HCT116 (cell line): ENCODE data around the gene NBPF12. TPM values are rescaled to one million over a fixed set of nuclear protein-coding genes. Genes with fewer than 3 reads are reported as not detected.
"Not testable (repeated sequence)": the region's sequence is repeated elsewhere in the genome, so short reads cannot be mapped to it uniquely, and the experiment has no call there.

Source experiments
- ATAC-seq: fragments of 200-7000 bp; cut with Tn5 transposase; 2 replicates; pipeline ENCODE4 v1.9.1; 2020; ENCODE audit warnings: mild to moderate bottlenecking, moderate library complexity
- BruUV-seq: library from RNA; stranded (reverse); fragments of 400-500 nt; replicated peaks from 2 replicates; lab custom pipeline; 2021; lab: Mats Ljungman, UMichigan
- CTCF ChIA-PET: fragments of 300-600 bp; sonication (Branson Sonifier 250); formaldehyde crosslinking; loops from one replicate; lab custom pipeline; 2021; ENCODE audit warnings: antibody characterized with exemption; lab: Charles Lee
- POLR2A ChIA-PET: fragments of 300-600, 350-600 bp; sonication (Branson Sonifier 250); formaldehyde crosslinking; loops from one replicate; lab custom pipeline; 2021; ENCODE audit warnings: antibody characterized with exemption; lab: Charles Lee
- RAD21 ChIA-PET, 2 experiments: fragments of 300-600 bp; sonication (Branson Sonifier 250); formaldehyde crosslinking; loops; one replicate each; lab custom pipeline; 2023; ENCODE audit warnings: low total read pairs in 2 of 2; ENCODE audit not compliant: uncharacterized antibody in 2 of 2, unreplicated experiment in 2 of 2, low non-redundant PET in 1 of 2; lab: Charles Lee
- DNase-seq: peaks from one replicate; pipeline ENCODE4 v3.0.0-alpha.2; 2010; ENCODE audit warnings: low read depth, low spot score
- H2AFZ ChIP-seq: fragments of 200-600 bp; shearing (Covaris generic), sonication (generic); 2 replicates; pipeline ENCODE4 v1.6.1; 2017; ENCODE audit warnings: low read depth, mixed run types, mixed read lengths, antibody characterized with exemption, low read length; ENCODE audit not compliant: poor library complexity, severe bottlenecking
- H3K27ac ChIP-seq: 2 replicates; pipeline ENCODE4 v1.5.1; 2012; ENCODE audit warnings: low read depth, low read length
- H3K27me3 ChIP-seq: fragments of 200-600 bp; sonication (generic); 2 replicates; pipeline ENCODE4 v1.6.1; 2016; ENCODE audit warnings: mixed run types, low read length, mixed read lengths; ENCODE audit not compliant: insufficient read depth
- H3K36me3 ChIP-seq, 2 experiments: fragments of 200-500 bp in 1 of 2; fragments of 200-600 bp in 1 of 2; sonication (Bioruptor generic) in 1 of 2; sonication (generic) in 1 of 2; 2 replicates each; pipeline versions ENCODE4 v1.5.1 to v1.6.1; 2014 to 2016; ENCODE audit warnings: low read length in 2 of 2, inconsistent platforms in 1 of 2, mixed read lengths in 1 of 2, mixed run types in 1 of 2; ENCODE audit not compliant: insufficient read depth in 2 of 2, control insufficient read depth in 1 of 2
- H3K4me1 ChIP-seq, 2 experiments: fragments of 200-600 bp in 1 of 2; sonication (generic) in 1 of 2; 2 replicates each; pipeline versions ENCODE4 v1.5.1 to v1.6.1; 2012 to 2017; ENCODE audit warnings: low read length in 2 of 2, inconsistent platforms in 1 of 2, mild to moderate bottlenecking in 1 of 2, mixed read lengths in 1 of 2, mixed run types in 1 of 2, moderate library complexity in 1 of 2; ENCODE audit not compliant: insufficient read depth in 2 of 2, control insufficient read depth in 1 of 2
- H3K4me2 ChIP-seq: fragments of 200-600 bp; sonication (generic); 2 replicates; pipeline ENCODE4 v1.6.1; 2017; ENCODE audit warnings: mixed run types, low read length, mixed read lengths
- H3K4me3 ChIP-seq, 2 experiments: fragments of 200-600 bp in 1 of 2; sonication (generic) in 1 of 2; replicated peaks in 1 of 2; 2 replicates each; pipeline ENCODE4 v1.5.1; 2011 to 2016; ENCODE audit warnings: low read length in 2 of 2, control low read depth in 1 of 2, low read depth in 1 of 2, mild to moderate bottlenecking in 1 of 2, mixed read lengths in 1 of 2, mixed run types in 1 of 2
- H3K79me2 ChIP-seq: fragments of 200-600 bp; sonication (generic); 2 replicates; pipeline ENCODE4 v1.6.1; 2017; ENCODE audit warnings: mild to moderate bottlenecking, mixed run types, low read length, moderate library complexity, mixed read lengths; ENCODE audit not compliant: insufficient read depth
- H3K9ac ChIP-seq: fragments of 200-600 bp; sonication (generic); 2 replicates; pipeline ENCODE4 v1.6.1; 2016; ENCODE audit warnings: low read length, mixed read lengths
- H3K9me2 ChIP-seq: fragments of 200-600 bp; sonication (generic), shearing (Covaris generic); 2 replicates; pipeline ENCODE4 v1.6.1; 2017; ENCODE audit warnings: mixed run types, mild to moderate bottlenecking, moderate library complexity; ENCODE audit not compliant: insufficient read depth
- H3K9me3 ChIP-seq, 2 experiments: fragments of 200-500 bp in 1 of 2; fragments of 200-600 bp in 1 of 2; sonication (Bioruptor generic) in 1 of 2; sonication (generic) in 1 of 2; 2 replicates each; pipeline ENCODE4 v1.6.1; 2014 to 2017; ENCODE audit warnings: low read length in 2 of 2, mixed read lengths in 2 of 2, inconsistent platforms in 1 of 2, low read depth in 1 of 2, mild to moderate bottlenecking in 1 of 2, mixed run types in 1 of 2, moderate library complexity in 1 of 2; ENCODE audit not compliant: control insufficient read depth in 1 of 2, insufficient read depth in 1 of 2
- H4K20me1 ChIP-seq: fragments of 200-600 bp; sonication (generic), shearing (Covaris generic); 2 replicates; pipeline ENCODE4 v1.6.1; 2017; ENCODE audit warnings: mixed run types, mild to moderate bottlenecking, moderate library complexity; ENCODE audit not compliant: insufficient read depth
- CTCF ChIP-seq, 3 experiments: fragments of 200-600 bp in 1 of 3; sonication (generic) in 1 of 3; IDR thresholded peaks in 2 of 3; conservative IDR thresholded peaks in 1 of 3; 2 replicates each; pipeline ENCODE4 v1.5.1; 2012 to 2017; ENCODE audit warnings: low read depth in 2 of 3, low read length in 2 of 3, antibody characterized with exemption in 1 of 3, borderline replicate concordance in 1 of 3, control low read depth in 1 of 3, mild to moderate bottlenecking in 1 of 3, mixed read lengths in 1 of 3, mixed run types in 1 of 3, moderate library complexity in 1 of 3; ENCODE audit not compliant: insufficient read depth in 1 of 3
- intact Hi-C: fragments of 100-400 bp; cut with micrococcal nuclease; formaldehyde crosslinking; loops from 2 replicates; pipeline ENCODE4 v1.10.0; 2022
- total RNA-seq: library from RNA; stranded (reverse); gene quantifications from one replicate; pipeline ENCODE4 v1.2.1, GENCODE V29; 2021; ENCODE audit not compliant: unreplicated experiment

Gene NBPF12
- total RNA-seq, 1 experiment from 2014 or later = 12.1 TPM

- H3K4me1 ChIP-seq, DNase-seq, intact Hi-C loops, BruUV-seq, H3K36me3 ChIP-seq, H3K79me2 ChIP-seq, H3K4me2 ChIP-seq, H3K9me3 ChIP-seq, H3K9me2 ChIP-seq, CTCF ChIA-PET, H3K9ac ChIP-seq, H4K20me1 ChIP-seq, ATAC-seq, RAD21 ChIA-PET, H3K27ac ChIP-seq, H3K4me3 ChIP-seq, H2AFZ ChIP-seq, H3K27me3 ChIP-seq, POLR2A ChIA-PET: not testable (repeated sequence)
- TF ChIP-seq CTCF (IDR thresholded peaks at IDR 0.05 in 2 of 3, conservative IDR thresholded peaks at IDR 0.05 in 1 of 3; ENCODE audit: borderline replicate concordance in 1 of 3, insufficient read depth in 1 of 3, low read depth in 2 of 3, low read length in 2 of 3) = peak in 1 of 3 experiments; percentile 33; a peak in 1 of 6 replicates
Measured at GRCh38 chr1:146966351-146966750, 28.2 kb downstream of the NBPF12 start.

DNA sequence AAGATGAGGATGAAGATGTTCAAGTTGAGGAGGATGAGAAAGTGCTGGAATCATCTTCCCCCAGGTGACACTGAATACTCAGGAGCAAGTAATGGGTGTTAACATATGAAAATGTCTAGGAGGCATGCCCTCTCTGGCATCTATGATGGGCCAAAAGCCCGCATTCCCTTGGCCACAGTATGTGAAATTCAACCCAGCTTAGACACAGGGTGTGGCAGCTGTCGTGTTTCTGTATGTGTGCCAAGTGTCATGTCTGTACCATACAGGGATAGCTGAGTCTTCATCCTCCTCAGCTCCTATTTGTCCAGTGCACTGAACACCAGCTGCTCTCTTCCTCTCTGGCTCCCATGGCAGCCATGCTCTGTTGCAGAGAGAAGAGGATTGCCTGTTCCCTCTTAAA lies 32.5 kb downstream of the NBPF12 start:
- POLR2A ChIA-PET, RAD21 ChIA-PET, H3K9me3 ChIP-seq, H3K9me2 ChIP-seq, H3K4me2 ChIP-seq, H3K36me3 ChIP-seq, H3K79me2 ChIP-seq, H3K4me3 ChIP-seq, H3K4me1 ChIP-seq, DNase-seq, H2AFZ ChIP-seq, intact Hi-C loops, BruUV-seq, ATAC-seq, H3K27ac ChIP-seq, H3K27me3 ChIP-seq, CTCF ChIA-PET, H4K20me1 ChIP-seq, H3K9ac ChIP-seq: not testable (repeated sequence)
